ENCODE measurements around the gene ELP4.

Gene ELP4

GRCh38 chr11:31783252-31783651 lies 273.7 kb downstream of the ELP4 start:
- no peak for DNase-seq

DNA sequence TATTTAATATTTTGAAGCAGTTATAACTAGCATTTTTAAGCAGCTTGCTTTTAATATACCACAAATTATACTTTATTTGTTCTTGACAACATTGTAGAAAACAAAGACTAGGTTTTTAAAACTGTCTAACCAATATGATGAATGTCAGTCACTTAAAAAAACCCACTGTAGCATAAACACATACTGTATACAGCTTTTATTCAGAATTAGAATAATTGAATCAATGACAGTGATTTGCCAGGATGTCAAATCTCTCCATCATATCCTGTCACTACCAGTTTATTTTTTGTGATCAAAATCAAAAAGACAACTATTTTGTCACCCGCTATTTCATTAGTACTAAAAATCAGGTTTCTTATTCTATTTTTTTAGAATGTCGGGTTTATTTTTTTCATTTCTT lies 275.0 kb downstream of the ELP4 start:
- DNase-seq, result no peak

DNA sequence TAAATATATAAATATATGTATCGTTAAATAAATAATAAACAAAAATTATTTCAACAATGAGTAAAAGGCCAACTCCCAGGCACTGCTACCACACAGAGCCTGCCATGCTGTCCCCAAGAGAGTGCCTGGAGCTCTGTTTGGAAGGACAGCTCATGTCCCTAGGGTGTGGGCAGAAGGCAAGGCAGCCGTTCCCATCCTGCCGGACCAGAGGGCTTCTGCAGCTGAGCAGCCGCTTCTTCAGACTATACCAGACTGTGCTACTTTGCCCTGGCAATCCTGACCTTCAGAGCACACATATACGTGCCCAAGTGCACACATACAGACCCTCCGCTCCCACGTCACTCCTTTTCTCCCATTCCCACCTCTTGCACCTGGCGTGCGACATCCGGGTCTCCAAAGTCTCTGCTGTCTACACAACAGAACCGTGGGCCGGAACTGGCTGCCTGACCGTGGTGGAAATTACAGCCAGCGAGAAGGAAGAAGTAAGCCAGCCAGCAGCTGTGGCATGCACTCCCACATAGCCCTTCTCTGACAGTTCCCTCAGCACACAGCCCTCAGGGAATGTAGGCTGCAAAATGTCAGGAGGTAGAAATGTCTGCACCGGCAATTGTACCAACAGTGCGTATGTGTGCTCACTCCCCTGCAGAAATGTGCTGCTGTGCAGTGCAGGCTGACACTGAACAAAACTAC lies 277.6 kb downstream of the ELP4 start:
- DNase-seq, result no peak

GRCh38 chr11:31788085-31788484 lies 278.5 kb downstream of the ELP4 start:
- no peak for DNase-seq

- DNase-seq, result no peak
Observed at GRCh38 chr11:31790649-31791048, 281.1 kb downstream of the ELP4 start.

DNA sequence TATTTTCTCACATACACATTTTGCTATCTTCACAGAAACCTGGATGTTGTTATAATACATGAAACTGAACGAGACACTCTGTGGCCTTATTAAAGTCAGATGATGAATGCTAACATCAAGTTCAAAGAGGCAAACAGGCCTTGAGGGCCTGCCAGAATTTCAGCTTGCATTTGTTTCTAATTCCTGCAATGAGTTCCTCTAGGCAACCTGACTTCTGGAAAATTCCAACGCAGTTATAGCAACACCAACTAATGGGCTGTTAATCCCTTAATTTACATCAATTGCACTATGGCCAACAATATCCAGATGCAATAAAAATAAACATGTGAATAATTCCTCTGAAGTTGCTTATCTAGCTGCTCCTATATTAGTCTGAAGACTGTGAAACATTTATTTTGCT lies 282.5 kb downstream of the ELP4 start:
- no peak for DNase-seq

DNA sequence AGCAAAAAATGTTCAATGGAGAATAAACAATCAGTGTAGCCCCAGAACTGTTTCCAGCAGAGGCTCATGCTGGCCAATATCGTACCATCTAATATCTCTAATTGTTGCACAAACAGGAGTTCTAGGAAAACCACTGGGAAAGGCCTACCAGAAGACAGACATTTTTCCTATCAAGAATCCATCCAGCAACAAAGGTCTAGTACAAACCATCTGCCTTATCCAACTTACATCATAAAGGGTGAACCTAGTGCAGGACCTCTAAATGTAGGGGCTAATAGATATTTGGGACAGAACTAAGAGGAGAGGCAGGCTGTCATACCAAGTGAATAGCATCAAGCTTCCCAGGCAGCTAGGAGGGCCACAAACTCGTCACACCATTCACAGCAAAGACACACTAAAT lies 282.9 kb downstream of the ELP4 start:
- no peak for DNase-seq

GRCh38 chr11:31793264-31793663 lies 283.7 kb downstream of the ELP4 start:
- no peak for DNase-seq

GRCh38 chr11:31794548-31794947 lies 285.0 kb downstream of the ELP4 start:
- DNase-seq, result no peak

DNA sequence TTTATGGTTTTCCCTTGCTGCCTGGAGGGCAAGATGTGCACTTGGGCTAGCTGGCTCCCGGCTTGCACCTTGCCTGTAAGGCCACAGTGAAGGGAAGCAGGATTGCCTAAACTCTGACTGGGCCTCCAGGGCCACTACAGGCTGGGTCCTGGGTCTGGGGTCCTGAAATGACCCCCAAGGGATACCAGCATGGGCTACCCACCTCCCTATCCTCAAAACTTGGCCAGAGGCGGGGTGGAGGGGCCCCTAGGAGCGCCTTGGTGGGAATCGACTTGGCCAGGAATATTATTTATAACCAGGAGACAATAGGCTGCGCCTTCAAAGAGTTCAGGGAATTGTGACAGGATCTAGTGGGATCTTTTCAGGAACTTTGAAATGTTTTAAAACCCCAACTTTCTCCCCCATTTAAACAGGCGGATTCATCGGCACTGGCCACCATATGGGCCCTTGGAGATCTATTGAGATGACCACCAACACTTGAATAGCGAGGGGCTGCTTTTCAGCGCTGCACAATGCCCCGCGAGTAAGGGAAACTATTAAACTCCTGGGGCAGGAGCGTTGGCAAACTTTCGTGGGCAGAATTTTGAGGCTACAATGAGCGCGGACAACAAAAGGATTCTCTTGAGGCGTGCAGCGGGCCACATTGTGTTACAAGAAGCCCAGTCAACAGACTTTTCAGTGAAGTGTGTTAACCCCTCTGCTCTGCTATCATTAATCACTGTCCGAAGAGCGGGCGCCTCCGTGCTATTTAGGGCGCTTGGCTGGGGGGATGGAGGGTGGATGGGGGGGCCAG lies 286.3 kb downstream of the ELP4 start:
- DNase-seq, result no peak

- no peak for DNase-seq
Observed at GRCh38 chr11:31796499-31797189, 287.1 kb downstream of the ELP4 start.

GRCh38 chr11:31797190-31798056 lies 287.9 kb downstream of the ELP4 start:
- no peak for DNase-seq

DNA sequence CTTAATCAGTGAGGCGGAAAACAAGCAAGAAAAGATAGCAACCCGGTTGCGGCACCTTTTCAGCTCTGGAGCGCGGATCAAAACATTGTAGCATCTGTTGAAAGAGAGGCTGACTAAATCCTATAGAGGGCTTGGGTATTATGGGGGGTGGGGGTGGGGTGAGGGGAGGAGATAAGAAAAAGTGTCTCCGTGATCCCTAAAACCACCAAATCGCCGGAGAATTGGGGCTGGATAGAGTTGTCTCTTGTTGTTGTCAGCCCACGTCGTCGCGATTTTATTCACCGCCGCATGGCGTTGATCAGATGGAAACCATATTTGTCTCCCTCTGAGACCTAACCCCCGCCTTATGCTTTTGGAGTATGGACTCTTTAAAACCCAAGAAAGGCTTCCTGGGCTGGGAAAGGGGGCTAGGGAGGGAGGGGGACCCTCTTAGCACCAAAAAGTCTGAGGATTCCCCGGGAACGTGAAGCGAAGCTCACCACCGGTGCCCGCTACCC lies 288.5 kb downstream of the ELP4 start:
- no peak for DNase-seq

DNA sequence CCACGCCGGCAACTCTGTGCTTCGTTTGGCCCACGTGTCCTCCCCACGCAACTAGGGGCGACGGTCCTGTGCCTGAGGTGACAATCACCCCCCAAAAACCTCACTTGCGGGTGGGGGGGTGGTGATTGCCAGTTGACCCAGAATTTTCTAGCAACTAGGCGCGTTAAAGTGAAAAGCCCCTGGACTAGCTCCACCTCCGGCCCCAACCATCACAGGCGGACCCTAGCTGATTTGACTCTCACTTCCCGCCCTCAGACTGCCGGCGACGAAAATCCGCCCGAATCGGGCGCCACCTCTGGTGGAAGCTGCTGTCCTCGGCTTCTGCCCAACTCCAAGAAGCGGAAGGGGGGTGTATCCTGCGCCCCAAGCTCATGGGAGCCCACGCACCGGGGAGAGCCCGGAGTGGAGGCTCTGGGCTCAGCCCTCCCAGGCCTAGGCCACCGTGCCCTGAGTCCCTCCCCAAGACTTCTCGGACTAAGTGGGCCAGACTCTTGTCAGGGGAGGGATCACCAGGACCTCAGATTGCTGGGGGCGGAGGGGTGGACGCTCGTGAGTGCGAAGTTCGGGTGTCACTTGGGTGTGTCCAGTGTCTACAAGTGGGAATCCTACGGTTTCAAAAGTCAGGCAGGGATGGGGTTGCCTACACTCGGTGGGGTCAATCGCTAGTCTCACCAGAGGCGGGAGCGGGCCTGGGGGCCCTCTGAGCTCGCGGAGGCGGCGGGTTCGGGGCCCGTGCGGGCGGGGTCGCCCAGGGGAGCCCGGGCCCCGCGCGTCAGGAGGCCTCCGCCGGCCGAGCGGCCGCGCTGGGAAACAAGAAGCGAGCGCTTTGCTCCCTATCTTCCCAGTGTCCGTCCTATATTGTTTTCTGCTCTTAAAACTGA lies 289.2 kb downstream of the ELP4 start:
- DNase-seq, result no peak

- no peak for DNase-seq
Observed at GRCh38 chr11:31799435-31800397, 290.1 kb downstream of the ELP4 start.

DNA sequence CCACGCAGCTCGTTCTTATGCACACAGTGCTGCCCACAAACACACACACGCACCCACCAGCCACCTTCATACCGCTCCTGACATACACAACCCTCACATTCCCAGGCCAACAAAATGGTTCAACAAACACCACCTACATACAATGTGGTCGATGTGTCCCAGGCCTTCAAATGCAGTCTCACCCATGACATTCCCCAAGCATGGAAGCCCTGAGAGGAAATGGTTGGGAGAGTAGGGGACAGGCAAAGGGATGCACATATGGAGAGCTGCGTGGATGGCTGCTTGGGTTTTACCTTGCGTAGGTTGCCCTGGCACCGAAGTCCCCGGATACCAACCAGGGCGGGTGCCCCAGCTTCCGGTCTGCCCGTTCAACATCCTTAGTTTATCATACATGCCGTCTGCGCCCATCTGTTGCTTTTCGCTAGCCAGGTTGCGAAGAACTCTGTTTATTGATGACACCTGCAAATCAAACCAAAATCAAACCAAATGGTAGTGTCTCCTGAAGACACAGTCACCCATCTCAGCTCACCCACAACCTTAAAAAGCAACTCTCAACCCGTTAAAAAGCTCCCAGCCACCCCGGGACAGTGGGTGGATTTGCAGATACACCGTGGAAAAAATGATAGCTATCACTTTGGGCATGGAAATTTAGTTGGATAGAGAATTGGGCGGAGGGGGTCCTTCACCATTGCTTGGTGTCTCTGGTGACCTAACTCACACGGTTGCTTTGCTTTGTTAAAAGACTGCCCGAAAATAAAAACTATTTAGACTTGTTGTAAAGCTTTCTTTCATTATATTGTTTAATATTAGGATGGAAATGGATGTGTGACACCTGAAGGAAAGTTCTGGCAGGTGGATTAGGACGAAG lies 291.1 kb downstream of the ELP4 start:
- no peak for DNase-seq

DNA sequence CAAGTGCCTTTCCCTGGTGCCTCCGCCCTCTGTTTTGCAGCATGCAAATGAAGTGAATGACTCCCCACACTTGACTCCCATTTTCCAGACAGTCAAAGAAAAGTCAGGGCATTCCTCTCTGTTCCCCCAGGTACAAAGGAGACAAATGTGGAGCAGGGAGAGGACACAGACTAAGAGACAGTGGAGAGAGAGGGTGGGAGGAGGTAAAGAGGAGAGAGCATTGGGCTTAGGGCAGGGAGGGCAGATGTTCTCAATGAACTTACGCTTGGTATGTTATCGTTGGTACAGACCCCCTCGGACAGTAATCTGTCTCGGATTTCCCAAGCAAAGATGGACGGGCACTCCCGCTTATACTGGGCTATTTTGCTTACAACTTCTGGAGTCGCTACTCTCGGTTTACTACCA lies 291.7 kb downstream of the ELP4 start:
- DNase-seq, result no peak

DNA sequence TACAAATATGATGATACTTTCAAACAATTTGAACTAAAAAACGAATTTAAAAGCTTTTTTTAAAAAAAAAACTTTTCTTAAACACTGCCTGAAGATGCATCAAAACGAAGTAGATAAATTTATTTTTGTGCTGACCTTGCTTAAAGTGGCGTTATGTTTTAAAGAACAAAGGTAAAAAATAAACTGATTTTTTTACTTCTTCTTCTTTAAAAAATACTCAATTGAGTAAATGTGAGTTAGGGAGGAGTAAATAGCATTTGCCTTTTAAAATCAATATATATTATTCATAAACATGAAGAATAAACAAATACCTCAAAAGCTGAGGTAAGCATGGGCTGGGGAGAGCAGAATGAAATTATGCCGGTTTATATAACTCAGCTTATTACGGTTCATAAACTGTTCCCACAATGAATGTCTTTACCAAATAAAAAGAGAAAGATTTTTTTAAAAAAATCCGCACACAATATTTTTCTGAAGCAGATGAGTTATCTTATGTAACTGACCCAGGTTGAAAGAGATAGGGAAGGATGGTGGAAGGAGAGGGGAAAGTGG lies 292.5 kb downstream of the ELP4 start:
- DNase-seq, result no peak

GRCh38 chr11:31802609-31802989 lies 293.0 kb downstream of the ELP4 start:
- no peak for DNase-seq
